Amniotic epithelial cell (primary cell): ENCODE results near the gene LSM14B.
"Not testable (repeated sequence)": the region's sequence is repeated elsewhere in the genome, so short reads cannot be mapped to it uniquely, and the experiment has no call there.

ENCODE experiments used
- DNase-seq: peaks from one replicate; pipeline ENCODE4 v3.0.0-alpha.2; 2010; ENCODE audit warnings: low read depth

LSM14B gene

DNA sequence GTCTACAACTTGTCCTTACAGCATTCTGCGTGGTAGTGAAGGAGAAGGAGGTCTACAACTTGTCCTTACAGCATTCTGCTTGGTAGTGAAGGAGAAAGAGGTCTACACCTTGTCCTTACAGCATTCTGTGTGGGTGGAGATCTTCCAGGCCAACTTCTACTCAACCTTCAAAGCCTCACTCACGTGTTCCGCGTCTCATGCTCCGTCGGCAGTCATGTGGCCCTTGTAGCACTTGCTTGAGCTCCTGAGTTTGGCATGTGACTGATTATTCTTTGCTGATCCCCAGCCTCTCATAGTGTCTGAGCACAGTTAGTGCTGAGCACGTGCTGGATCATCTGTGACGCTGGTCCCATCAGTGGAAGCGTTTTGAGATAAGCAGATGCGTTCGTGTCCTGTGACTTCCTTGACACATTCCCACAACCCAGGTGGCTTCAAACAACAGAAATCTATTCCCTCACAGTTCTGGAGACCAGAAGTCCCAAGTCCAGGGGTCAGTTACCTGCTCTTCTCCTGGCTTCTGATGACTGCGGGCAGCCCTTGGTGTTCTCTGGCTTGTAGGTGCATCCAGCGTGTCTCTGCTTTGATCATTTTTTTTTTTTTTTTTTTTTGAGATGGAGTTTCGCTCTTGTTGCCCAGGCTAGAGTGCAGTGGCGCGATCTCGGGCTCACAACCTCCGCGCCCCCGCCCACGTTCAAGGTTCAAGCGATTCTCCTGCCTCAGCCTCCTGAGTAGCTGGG, 23.9 kb downstream of the LSM14B start:
- no peak for DNase-seq

DNA sequence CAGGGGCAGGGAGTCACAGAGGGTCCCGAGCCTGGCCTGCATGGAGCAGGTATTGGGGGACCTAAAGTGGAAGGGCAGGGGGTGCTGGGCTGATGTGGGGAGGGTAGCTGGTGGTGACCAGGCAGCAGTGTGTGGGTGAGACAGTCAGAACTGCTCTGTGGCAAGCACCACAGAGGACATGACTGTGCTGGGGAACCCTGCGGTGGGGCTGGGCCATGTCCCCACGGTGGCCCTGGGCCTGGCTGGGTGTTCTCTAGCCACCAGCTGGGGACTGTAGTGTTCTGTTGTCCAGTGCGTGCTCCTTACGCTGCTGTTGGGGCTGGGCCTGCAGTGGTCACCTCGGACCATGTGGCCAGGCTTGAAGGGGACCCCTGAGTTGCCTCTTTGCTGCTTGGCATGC, 24.9 kb downstream of the LSM14B start:
- no peak for DNase-seq

DNA sequence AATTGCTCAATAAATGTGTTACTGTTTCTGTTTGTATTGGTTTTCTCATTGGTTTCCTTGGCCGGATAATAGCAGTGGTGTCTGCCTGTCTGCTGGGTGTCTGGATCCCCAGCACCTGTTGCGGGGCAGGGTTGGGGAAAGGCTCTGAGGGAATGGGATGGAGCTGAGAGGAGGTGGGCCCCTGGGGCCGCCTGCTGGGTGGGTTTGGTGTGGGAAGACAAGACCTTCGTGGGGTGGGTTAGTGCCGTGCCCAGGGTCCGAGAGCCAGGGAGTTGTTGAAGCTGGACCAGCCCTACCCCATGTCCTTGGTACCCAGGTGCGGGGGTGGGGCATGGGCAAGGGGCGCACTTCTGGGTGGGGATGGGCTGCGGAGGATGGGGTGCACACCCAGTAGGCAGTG, 25.3 kb downstream of the LSM14B start:
- no peak for DNase-seq

DNA sequence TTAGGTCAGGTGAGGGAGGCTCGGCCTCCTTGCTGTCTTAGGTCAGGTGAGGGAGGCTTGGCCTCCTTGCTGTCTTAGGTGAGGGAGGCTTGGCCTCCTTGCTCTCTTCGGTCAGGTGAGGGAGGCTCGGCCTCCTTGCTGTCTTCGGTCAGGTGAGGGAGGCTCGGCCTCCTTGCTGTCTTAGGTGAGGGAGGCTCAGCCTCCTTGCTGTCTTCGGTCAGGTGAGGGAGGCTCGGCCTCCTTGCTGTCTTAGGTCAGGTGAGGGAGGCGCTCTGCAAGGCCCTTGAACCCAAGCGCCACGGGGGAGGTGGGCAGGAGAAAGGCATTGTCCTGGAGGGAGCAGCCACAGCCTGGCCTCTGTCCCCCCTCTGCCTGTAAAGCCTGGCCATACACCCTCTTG, 26.1 kb downstream of the LSM14B start:
- DNase-seq, result not testable (repeated sequence)

DNA sequence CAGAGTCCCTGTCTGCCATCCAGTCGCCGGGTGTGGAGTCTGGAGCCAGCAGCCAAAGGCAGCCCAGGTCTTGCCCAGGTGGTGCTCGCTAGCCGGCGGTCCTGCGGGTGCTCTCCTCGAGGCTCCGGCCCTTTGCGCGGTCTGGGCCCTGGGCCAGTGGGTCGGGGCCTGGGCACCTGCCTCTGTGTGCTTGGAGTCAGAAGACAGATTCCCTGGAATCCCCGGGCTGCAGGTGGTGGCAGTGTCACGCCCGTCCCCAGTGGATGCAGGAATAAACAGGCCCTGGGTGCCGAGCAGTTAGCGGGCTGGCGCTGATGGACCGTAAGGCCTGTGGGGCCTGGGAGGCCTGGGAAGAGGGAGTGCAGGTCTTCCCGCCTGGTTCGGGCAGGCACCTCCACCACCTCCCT, 26.6 kb downstream of the LSM14B start:
- no peak for DNase-seq

DNA sequence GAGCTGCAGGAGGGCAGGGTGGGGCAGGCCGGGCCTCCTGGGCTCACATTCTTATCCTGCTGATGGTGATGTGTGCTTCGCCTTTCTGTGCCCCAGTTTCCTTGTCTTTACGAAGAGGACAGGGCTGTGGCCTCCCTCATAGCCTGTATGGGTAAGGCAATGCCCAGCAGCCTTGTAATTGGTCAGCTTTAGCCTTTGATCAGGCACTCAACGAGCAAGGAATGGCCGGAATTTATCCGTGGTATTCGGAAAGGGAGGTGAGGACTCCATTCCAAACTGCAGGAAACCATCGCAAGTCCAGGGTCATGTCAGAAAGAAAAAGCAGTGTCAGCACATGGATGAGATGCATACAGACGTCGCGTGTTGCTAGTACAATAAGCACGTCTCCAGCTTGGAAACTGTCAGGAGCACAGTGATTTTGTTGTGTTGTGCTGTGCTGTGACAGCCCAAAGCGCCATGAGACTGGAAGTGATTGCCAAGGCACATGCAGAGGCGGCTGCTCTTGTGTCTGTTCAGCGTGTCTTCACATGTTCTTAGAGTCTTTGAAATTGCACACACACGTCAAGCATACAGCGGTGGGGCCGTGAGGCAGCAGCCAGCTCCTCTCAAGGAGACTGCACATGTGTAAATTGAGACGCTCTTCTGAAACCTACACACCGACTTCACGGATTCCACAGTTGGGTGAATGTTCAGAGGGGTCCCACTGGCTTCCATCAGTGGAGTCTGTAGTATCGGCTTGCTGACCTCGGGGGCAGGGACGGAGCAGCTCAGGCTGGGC, 27.4 kb downstream of the LSM14B start:
- DNase-seq, result no peak

DNA sequence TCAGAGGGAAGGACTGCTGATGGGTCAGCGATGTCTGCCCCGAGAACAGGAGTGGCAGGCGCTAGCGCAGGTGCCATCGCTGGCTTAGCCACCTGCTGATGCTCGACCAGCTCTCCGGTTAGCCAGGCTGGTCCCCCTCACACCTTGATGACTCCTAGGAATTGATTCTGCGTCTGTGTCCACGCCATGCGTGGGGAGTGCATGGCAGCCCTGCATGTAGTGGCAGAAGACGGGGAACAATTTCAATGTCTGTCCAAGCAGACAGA, 28.0 kb downstream of the LSM14B start:
- no peak for DNase-seq

DNA sequence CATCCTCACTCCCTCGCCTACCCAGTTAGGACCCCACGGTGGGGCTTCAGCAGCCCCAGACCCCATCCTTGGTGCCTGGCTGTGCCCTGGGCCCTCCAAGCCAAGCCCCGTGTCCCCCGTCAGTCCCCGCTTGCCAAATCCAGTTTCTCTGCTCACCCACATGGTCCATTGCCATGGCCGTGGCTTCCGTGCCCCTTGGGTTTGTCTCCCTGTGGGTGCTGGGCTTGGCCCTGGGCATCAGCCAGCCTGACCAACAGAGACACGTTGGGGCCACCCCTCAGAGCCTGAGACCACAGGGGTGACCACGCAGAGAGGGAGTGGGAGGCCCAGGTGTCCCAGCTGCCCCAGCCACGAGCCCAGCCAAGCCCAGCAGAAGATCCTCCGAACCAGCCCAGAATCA, 28.9 kb downstream of the LSM14B start:
- DNase-seq, result no peak

DNA sequence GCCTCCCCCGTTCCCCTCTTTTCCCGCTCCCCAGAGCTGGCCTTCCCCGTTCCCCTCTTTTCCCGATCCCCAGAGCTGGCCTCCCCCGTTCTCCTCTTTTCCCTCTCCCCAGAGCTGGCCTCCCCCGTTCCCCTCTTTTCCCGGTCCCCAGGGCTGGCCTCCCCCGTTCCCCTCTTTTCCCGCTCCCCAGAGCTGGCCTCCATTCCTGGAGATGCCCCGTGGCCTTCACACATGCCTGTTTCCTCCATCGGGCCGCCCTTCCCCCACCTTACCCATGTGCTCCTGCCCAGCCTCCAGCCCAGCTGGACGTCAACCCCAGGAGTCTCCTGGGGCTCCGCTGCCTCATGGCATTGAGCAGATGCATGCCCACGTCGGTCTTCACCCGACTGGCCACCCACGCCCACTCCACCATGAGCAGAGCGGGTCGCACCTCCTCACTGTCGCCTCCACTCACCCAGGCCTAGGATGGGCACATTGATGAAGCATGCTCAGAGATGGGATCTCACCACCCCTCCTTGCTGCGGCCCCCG, 29.6 kb downstream of the LSM14B start:
- DNase-seq, result no peak

DNA sequence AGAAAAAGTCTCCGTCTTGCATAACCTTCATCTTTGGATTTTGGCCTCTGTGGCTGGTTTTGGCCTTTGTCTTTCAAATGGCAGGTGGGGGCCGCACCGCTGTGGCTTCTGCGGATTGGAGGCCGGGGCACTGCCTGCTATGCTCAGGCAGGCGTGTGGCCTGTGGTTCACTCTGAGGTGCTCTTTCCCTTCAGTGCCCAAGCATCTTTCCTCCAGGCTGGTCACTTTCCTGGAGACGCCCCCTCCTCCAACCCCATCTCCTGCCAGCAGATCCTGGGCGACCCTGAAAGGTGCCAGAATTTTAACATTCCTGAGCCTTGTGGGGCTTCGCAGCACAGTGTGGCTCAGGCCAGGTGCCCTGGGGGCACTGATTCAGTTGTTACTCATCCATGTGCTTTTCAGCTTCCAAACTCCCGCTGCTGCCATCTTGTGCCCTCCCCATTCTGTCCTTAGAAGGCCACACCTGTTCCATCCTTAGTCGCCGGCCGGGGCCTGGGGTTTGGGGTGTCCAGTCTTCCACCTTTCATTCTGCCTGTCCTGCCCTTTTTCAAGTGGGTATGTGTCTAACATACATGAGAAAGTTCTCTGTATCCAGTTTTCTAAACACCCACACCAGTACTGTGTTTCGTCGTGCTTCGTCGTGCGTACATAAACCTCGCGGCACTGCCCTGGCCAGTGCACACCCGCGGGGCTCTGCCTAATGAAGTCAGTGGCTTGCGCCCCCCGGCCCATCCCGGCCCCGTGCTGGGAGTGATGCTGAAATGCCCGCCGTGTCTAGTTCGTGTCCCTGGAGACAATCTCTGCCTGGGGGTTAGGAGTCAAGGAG, 33.4 kb downstream of the LSM14B start:
- no peak for DNase-seq

DNA sequence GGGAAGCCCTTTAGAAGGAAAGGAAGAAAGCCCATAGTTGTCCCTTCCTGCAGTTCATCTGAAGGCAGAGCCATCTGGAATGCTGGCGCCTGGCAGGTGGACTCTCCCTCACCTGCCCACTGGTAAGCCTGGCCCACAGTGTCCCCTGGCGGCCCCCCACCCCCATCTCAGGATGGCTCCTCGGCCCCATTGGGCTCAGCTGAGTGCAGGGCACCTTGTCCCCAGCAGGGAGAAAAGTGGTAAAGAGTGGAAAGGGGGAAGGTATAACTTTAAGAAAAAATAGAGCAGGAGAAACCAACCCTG, 33.9 kb downstream of the LSM14B start:
- DNase-seq, result no peak

DNA sequence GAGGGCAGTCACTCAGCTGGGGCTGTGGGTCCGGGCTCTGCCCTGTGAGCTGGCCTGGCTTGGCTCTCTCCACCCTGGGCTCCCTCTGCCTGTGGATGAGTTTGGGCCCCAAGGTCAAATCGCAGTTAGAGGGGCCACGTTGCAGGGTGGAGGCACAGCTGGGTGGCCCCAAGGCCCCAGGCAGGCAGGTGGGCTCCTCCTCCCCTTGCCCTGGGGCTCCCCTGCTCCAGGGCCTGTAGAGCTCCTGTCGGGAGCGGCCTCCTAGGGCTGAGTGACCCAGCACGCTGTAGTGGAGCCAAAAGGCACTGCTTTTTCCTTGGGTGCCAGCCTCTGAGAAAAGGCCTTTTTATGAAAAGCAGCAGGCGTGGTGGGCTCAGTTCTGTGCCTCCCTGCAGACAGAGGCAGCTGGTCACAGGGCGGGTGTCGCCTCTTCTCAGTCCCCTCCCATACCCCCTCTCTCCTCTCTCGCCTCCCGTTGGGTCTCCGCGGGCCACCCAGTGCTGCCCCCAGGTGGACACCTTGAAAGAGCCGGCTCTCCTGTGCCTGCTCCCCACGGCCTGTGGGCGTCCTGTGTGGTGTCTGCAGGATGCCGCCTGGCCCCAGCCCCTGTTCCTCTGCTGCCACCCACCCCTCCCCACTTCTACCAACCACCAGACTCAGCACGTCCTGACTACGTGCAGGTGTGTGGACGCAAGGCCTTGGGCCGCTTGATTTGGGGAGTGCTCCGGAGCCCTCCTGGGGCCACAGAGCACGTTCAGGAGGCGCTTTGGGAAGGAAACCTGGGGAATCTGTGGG, 34.5 kb downstream of the LSM14B start:
- no peak for DNase-seq

DNA sequence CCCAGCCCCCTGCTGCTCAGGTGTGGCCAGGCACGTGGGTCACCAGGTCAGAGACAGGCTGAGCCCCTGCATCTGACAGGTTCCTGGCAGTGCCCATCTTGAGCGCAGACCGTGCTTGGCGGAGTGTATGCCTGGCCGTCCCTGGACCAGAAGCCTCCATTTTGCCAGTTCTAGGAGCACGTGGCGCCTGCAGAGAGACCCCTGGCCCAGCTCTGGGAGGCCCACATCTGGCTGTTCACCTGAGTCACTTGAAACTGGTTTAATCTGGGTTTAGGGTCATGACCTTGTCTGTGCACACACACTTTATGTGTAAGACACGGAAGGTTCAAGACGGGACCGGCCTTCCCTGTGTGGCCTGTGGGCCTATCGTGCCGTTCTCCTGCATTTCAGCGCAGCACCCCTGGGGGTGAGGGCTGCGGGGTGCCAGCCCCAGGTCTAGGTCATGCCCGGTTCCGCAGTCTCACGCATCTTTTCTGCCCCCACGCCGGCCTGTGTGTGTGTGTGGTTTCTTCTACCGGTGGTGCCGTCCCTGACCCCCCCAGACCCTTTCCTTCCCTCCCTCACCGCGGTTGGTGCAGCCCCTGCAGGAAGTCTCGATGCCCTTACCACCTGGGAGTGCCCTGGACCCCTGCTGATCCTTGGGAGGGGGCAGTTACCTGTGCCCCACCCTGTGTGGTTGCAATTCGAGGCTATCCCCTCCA, 35.3 kb downstream of the LSM14B start:
- no peak for DNase-seq

DNA sequence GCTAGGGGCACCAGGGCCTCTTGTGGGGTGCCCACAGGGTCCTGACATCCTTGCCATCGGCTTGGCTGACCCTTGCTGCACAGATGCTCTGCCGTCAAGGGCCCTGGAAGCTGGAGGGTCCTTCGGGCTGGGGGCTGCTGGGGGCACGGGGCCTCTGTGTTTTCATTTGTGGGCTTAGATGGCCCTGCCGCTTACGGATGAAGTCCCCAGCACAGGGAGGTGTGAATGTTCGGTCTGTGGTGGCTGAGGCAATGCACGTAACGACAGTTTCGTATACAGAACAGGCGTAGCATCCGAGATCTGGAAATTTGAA, 35.8 kb downstream of the LSM14B start:
- no peak for DNase-seq

DNA sequence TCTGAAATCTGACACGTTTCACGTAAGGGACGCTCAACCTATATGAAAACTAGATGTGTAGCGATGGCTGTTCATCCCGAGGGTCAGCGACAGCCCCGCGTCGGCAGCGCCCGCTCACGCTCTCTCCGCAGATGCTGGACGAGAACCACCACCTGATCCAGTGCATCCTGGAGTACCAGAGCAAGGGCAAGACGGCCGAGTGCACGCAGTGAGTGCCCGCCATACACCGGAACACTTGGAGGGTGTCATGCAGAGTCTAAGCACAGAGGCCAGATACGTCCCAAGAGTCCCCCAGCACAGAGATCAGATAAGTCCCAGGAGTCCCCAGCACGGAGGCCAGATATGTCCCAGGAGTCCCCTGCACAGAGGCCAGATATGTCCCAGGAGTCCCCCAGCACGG, 36.3 kb downstream of the LSM14B start:
- no peak for DNase-seq

DNA sequence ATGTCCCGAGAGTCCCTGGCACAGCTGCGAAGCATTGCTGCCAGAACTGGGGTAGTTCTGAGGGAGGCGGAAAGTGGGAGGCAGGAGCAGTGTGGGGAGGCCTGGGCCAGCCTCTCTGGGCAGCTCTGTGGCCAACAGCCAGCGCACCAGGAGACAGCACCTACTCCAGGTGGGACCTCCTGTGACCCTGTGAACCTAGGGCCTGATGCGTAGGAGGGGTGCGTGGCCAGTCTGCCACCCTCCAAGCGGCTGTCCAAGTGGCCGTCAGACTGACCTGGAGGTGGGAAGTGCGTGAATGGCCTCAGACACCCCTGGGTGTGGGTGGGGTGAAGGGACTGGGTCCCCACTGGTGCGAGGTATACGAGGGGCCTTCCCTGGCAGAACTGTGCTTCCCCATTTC, 36.8 kb downstream of the LSM14B start:
- no peak for DNase-seq

DNA sequence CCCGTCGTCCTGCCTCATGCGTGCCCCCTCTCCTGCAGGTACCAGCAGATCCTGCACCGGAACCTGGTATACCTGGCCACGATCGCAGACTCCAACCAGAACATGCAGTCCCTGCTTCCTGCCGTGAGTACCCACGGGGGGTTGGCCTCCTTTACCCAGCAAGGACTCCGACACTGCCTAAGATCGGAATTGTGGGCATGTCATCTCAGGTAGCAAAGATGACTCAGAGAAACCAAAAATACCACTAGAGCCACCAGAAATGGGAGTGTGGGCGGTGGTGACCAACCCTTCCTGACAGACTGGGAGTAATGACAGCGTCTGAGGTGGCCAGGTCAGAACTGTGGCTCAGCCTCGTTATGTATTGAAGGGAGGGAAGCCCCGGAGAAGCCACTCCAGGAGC, 37.6 kb downstream of the LSM14B start:
- no peak for DNase-seq

DNA sequence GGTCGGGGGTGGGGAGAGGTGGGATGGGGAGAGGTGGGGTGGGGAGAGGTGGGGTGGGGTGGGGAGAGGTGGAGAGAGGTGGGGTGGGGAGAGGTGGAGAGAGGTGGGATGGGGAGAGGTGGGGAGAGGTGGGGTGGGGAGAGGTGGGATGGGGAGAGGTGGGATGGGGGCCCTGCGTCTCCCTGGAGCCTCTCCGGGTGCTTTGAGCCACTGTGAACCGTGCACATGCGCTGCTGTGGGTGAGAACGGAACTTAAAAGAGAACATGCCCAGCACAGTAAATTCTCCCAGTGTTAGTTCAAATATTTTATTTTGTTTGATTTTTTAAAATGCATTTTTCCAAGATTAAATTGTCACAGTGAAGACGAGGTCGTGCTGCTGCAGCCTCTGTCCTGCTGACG, 38.0 kb downstream of the LSM14B start:
- DNase-seq, result no peak

DNA sequence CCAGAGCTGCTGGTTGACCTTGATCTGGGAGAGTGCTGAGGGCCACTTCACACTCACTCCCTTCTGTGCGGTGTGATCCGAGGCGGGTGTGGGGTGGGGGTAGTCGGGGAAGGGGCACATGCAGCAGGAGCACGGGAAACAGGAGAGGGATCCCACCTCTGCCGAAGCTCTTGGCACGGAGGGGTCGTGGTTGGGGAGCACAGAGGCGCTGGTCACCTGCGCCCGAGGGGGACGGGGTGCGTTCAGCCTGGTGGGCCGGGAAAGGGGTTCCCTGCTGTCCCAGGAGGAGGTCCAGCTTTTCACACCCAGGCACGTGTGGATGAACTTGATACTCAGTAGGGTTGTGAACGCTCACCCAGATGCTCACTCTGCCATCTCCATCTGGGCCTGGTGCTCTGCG, 38.6 kb downstream of the LSM14B start:
- DNase-seq, result no peak

DNA sequence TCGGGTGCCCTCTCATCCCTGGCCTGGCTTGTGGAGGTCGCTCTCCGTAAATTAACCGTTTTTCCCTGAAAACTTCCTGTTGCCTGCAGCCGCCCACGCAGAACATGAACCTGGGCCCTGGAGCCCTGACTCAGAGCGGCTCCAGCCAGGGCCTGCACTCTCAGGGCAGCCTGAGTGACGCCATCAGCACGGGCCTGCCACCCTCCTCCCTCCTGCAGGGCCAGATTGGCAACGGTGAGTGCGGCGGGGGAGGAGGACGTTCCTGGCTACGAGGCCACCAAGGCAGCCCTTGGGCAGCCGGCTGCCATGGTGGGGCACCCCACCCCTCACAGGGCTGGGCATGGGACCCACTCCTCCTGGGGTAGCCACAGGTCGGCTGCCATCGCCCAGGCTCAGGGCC, 39.1 kb downstream of the LSM14B start:
- peak; percentile 80 for DNase-seq

DNA sequence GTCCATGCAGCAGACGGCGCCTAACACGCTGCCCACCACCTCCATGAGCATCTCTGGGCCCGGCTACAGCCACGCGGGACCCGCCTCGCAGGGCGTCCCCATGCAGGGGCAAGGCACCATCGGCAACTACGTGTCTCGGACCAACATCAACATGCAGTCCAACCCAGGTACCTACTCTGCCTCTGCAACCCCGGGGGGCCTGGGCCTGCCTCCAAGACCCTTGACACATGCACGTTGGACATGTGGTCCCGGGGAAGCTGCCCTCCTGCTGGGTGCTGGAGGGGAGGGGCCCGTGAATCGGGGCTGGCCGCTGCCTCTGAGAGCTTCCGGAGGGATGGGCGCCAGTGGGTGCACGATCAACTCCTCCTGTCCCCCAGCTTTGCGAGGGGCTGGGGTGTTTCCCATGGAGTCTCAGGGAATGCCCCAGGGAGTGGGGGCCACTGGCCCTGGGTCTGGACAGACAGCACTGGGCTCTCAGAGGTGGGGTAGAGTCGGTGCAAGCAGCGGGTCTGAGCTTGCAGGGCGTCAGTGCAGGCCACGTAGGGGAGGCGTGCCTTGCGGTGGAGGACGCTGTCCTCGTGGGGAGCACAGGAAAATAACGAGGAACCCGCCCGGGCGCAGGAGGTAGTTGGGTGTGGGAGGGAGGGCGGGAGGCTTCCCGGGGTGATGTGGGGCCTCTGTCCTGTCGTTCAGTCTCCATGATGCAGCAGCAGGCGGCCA, 40.6 kb downstream of the LSM14B start:
- DNase-seq, result no peak
